HCT116 (cell line): ENCODE results near the gene RCBTB2. TPM values are rescaled to one million over a fixed set of nuclear protein-coding genes. Genes with fewer than 3 reads are reported as not detected.

Experiments
- ATAC-seq: fragments of 200-7000 bp; cut with Tn5 transposase; 2 replicates; pipeline ENCODE4 v1.9.1; 2020; ENCODE audit warnings: mild to moderate bottlenecking, moderate library complexity
- BruUV-seq: library from RNA; stranded (reverse); fragments of 400-500 nt; replicated peaks from 2 replicates; lab custom pipeline; 2021; lab: Mats Ljungman, UMichigan
- CTCF ChIA-PET: fragments of 300-600 bp; sonication (Branson Sonifier 250); formaldehyde crosslinking; loops from one replicate; lab custom pipeline; 2021; ENCODE audit warnings: antibody characterized with exemption; lab: Charles Lee
- POLR2A ChIA-PET: fragments of 300-600, 350-600 bp; sonication (Branson Sonifier 250); formaldehyde crosslinking; loops from one replicate; lab custom pipeline; 2021; ENCODE audit warnings: antibody characterized with exemption; lab: Charles Lee
- RAD21 ChIA-PET, 2 experiments: fragments of 300-600 bp; sonication (Branson Sonifier 250); formaldehyde crosslinking; loops; one replicate each; lab custom pipeline; 2023; ENCODE audit warnings: low total read pairs in 2 of 2; ENCODE audit not compliant: uncharacterized antibody in 2 of 2, unreplicated experiment in 2 of 2, low non-redundant PET in 1 of 2; lab: Charles Lee
- DNase-seq: peaks from one replicate; pipeline ENCODE4 v3.0.0-alpha.2; 2010; ENCODE audit warnings: low read depth, low spot score
- H2AFZ ChIP-seq: fragments of 200-600 bp; shearing (Covaris generic), sonication (generic); 2 replicates; pipeline ENCODE4 v1.6.1; 2017; ENCODE audit warnings: low read depth, mixed run types, mixed read lengths, antibody characterized with exemption, low read length; ENCODE audit not compliant: poor library complexity, severe bottlenecking
- H3K27ac ChIP-seq: 2 replicates; pipeline ENCODE4 v1.5.1; 2012; ENCODE audit warnings: low read depth, low read length
- H3K27me3 ChIP-seq: fragments of 200-600 bp; sonication (generic); 2 replicates; pipeline ENCODE4 v1.6.1; 2016; ENCODE audit warnings: mixed run types, low read length, mixed read lengths; ENCODE audit not compliant: insufficient read depth
- H3K36me3 ChIP-seq, 2 experiments: fragments of 200-500 bp in 1 of 2; fragments of 200-600 bp in 1 of 2; sonication (Bioruptor generic) in 1 of 2; sonication (generic) in 1 of 2; 2 replicates each; pipeline versions ENCODE4 v1.5.1 to v1.6.1; 2014 to 2016; ENCODE audit warnings: low read length in 2 of 2, inconsistent platforms in 1 of 2, mixed read lengths in 1 of 2, mixed run types in 1 of 2; ENCODE audit not compliant: insufficient read depth in 2 of 2, control insufficient read depth in 1 of 2
- H3K4me1 ChIP-seq, 2 experiments: fragments of 200-600 bp in 1 of 2; sonication (generic) in 1 of 2; 2 replicates each; pipeline versions ENCODE4 v1.5.1 to v1.6.1; 2012 to 2017; ENCODE audit warnings: low read length in 2 of 2, inconsistent platforms in 1 of 2, mild to moderate bottlenecking in 1 of 2, mixed read lengths in 1 of 2, mixed run types in 1 of 2, moderate library complexity in 1 of 2; ENCODE audit not compliant: insufficient read depth in 2 of 2, control insufficient read depth in 1 of 2
- H3K4me2 ChIP-seq: fragments of 200-600 bp; sonication (generic); 2 replicates; pipeline ENCODE4 v1.6.1; 2017; ENCODE audit warnings: mixed run types, low read length, mixed read lengths
- H3K4me3 ChIP-seq, 2 experiments: fragments of 200-600 bp in 1 of 2; sonication (generic) in 1 of 2; replicated peaks in 1 of 2; 2 replicates each; pipeline ENCODE4 v1.5.1; 2011 to 2016; ENCODE audit warnings: low read length in 2 of 2, control low read depth in 1 of 2, low read depth in 1 of 2, mild to moderate bottlenecking in 1 of 2, mixed read lengths in 1 of 2, mixed run types in 1 of 2
- H3K79me2 ChIP-seq: fragments of 200-600 bp; sonication (generic); 2 replicates; pipeline ENCODE4 v1.6.1; 2017; ENCODE audit warnings: mild to moderate bottlenecking, mixed run types, low read length, moderate library complexity, mixed read lengths; ENCODE audit not compliant: insufficient read depth
- H3K9ac ChIP-seq: fragments of 200-600 bp; sonication (generic); 2 replicates; pipeline ENCODE4 v1.6.1; 2016; ENCODE audit warnings: low read length, mixed read lengths
- H3K9me2 ChIP-seq: fragments of 200-600 bp; sonication (generic), shearing (Covaris generic); 2 replicates; pipeline ENCODE4 v1.6.1; 2017; ENCODE audit warnings: mixed run types, mild to moderate bottlenecking, moderate library complexity; ENCODE audit not compliant: insufficient read depth
- H3K9me3 ChIP-seq, 2 experiments: fragments of 200-500 bp in 1 of 2; fragments of 200-600 bp in 1 of 2; sonication (Bioruptor generic) in 1 of 2; sonication (generic) in 1 of 2; 2 replicates each; pipeline ENCODE4 v1.6.1; 2014 to 2017; ENCODE audit warnings: low read length in 2 of 2, mixed read lengths in 2 of 2, inconsistent platforms in 1 of 2, low read depth in 1 of 2, mild to moderate bottlenecking in 1 of 2, mixed run types in 1 of 2, moderate library complexity in 1 of 2; ENCODE audit not compliant: control insufficient read depth in 1 of 2, insufficient read depth in 1 of 2
- H4K20me1 ChIP-seq: fragments of 200-600 bp; sonication (generic), shearing (Covaris generic); 2 replicates; pipeline ENCODE4 v1.6.1; 2017; ENCODE audit warnings: mixed run types, mild to moderate bottlenecking, moderate library complexity; ENCODE audit not compliant: insufficient read depth
- CBX3 ChIP-seq: IDR thresholded peaks from 2 replicates; pipeline ENCODE4 v1.6.1; 2012; ENCODE audit warnings: low read depth
- CEBPB ChIP-seq: IDR thresholded peaks from 2 replicates; pipeline ENCODE4 v1.6.1; 2012; ENCODE audit warnings: low read depth
- EGR1 ChIP-seq: IDR thresholded peaks from 2 replicates; pipeline ENCODE4 v1.6.1; 2012; ENCODE audit warnings: low read depth
- ELF1 ChIP-seq: IDR thresholded peaks from 2 replicates; pipeline ENCODE4 v1.6.1; 2012; ENCODE audit warnings: low read depth, borderline replicate concordance
- EZH2 ChIP-seq: fragments of 200-600 bp; sonication (generic); IDR thresholded peaks from 2 replicates; pipeline ENCODE4 v1.6.1; 2017; ENCODE audit warnings: antibody characterized with exemption, mixed run types
- EZH2phosphoT487 ChIP-seq: fragments of 200-600 bp; IDR thresholded peaks from 2 replicates; pipeline ENCODE4 v1.6.1; 2018; ENCODE audit warnings: antibody characterized with exemption, borderline replicate concordance
- FOSL1 ChIP-seq: IDR thresholded peaks from 2 replicates; pipeline ENCODE4 v1.6.1; 2012; ENCODE audit warnings: low read depth
- JUND ChIP-seq: IDR thresholded peaks from 2 replicates; pipeline ENCODE4 v1.6.1; 2012
- POLR2AphosphoS5 ChIP-seq: IDR thresholded peaks from 2 replicates; pipeline ENCODE4 v1.6.1; 2011; ENCODE audit warnings: mild to moderate bottlenecking, low read depth, low read length, moderate library complexity
- REST ChIP-seq: IDR thresholded peaks from 2 replicates; pipeline ENCODE4 v1.6.1; 2012; ENCODE audit warnings: low read depth
- SP1 ChIP-seq: IDR thresholded peaks from 2 replicates; pipeline ENCODE4 v1.6.1; 2012; ENCODE audit warnings: low read depth
- TCF7L2 ChIP-seq: IDR thresholded peaks from 2 replicates; pipeline ENCODE4 v1.7.0; 2011; ENCODE audit warnings: borderline replicate concordance, inconsistent platforms; ENCODE audit not compliant: insufficient read depth, insufficient read length; ENCODE audit errors: extremely low read depth
- YY1 ChIP-seq: IDR thresholded peaks from 2 replicates; pipeline ENCODE4 v1.6.1; 2011; ENCODE audit warnings: low read length, low read depth, moderate library complexity, mild to moderate bottlenecking; ENCODE audit not compliant: insufficient replicate concordance; ENCODE audit errors: extremely low read depth
- ZFX ChIP-seq: fragments of 450-650 bp; IDR thresholded peaks from 2 replicates; pipeline ENCODE4 v1.6.1; 2017
- ZNF274 ChIP-seq: fragments of 200-500 bp; sonication (Bioruptor generic); IDR thresholded peaks from 2 replicates; pipeline ENCODE4 v1.6.1; 2014; ENCODE audit warnings: mild to moderate bottlenecking, low read depth, low read length, inconsistent platforms
- intact Hi-C: fragments of 100-400 bp; cut with micrococcal nuclease; formaldehyde crosslinking; loops from 2 replicates; pipeline ENCODE4 v1.10.0; 2022
- total RNA-seq: library from RNA; stranded (reverse); gene quantifications from one replicate; pipeline ENCODE4 v1.2.1, GENCODE V29; 2021; ENCODE audit not compliant: unreplicated experiment
- TF ChIP-seq, protein P1 (sequence below), 3 experiments: fragments of 200-600 bp in 1 of 3; sonication (generic) in 1 of 3; IDR thresholded peaks in 2 of 3; conservative IDR thresholded peaks in 1 of 3; 2 replicates each; pipeline ENCODE4 v1.5.1; 2012 to 2017; ENCODE audit warnings: low read depth in 2 of 3, low read length in 2 of 3, antibody characterized with exemption in 1 of 3, borderline replicate concordance in 1 of 3, control low read depth in 1 of 3, mild to moderate bottlenecking in 1 of 3, mixed read lengths in 1 of 3, mixed run types in 1 of 3, moderate library complexity in 1 of 3; ENCODE audit not compliant: insufficient read depth in 1 of 3
- TF ChIP-seq, protein P2 (sequence below): IDR thresholded peaks from 2 replicates; pipeline ENCODE4 v1.6.1; 2012

Gene RCBTB2
- total RNA-seq, 1 experiment from 2014 or later, result 1.3 TPM

DNA sequence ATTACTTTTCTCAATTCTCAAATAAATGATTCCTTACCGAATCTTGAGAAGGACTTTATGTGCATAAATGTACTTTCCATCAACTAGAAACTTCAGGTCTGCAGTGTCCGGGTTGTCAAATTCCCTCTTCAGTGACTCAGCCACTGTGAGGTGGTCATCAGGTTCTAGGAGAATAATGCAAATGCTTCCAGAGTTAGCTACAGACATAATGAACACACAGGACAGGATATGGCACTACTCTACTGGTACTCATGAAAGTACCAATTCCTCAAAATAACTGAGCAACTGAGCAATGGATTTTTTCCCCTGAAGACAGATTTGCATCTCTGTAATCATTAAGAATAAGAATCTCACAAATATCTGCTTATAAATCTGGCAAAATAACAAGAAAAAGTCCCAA is 31.2 kb downstream of the RCBTB2 start:
- no peak overlapping the region for H2AFZ ChIP-seq
- no peaks in the 10 kb centered on the region for H3K9me2 ChIP-seq
- H3K4me1 ChIP-seq, result no peaks in the 10 kb centered on the region
- intact Hi-C loops, result no loop called here
- ChIA-PET RAD21 (no interaction called here), CTCF (no interaction called here), POLR2A (no interaction called here)
- no peaks in the 10 kb centered on the region for H3K9me3 ChIP-seq
- H3K4me2 ChIP-seq, result no peak overlapping the region
- no peak for TF ChIP-seq CBX3
- no peak for TF ChIP-seq EZH2phosphoT487
- DNase-seq, result no peak
- ATAC-seq, result no peak
- no peaks in the 10 kb centered on the region for H3K79me2 ChIP-seq
- H4K20me1 ChIP-seq, result no peaks in the 10 kb centered on the region
- H3K27ac ChIP-seq, result no peak overlapping the region
- H3K4me3 ChIP-seq, result no peak overlapping the region
- H3K36me3 ChIP-seq, result no peaks in the 10 kb centered on the region
- no peak overlapping the region for H3K9ac ChIP-seq
- no TSS peak for BruUV-seq
- H3K27me3 ChIP-seq, result no peaks in the 10 kb centered on the region

DNA sequence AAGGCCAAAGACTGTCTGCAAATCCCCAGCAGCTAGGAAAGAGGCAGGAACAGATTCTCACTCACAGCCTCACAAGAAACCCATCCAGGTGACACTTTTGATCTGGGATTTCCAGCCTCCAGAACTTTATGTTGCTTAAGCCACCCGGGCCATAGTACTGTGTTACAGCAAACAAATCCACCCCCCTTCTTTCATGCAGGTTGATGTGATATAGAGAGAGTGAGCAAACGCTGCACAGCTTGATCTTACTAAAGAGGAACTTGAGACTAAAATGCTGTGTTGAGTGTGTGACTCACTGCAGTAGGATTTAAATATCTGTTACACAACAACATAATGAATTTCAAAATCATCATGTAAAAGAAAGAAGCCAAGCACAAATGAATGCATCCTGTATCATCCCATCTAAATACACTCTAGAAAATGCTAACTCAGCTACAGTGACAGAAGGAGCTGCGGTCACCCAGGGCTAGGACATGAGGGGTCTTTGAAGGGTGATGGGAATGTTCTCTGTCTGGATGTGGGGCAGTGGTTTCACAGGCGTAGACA is 32.2 kb downstream of the RCBTB2 start:
- Histone ChIP-seq H3K4me2 (no peak overlapping the region), H3K27me3 (no peaks in the 10 kb centered on the region), H3K4me1 (no peaks in the 10 kb centered on the region), H2AFZ (no peak overlapping the region), H3K9me3 (no peaks in the 10 kb centered on the region), H4K20me1 (no peaks in the 10 kb centered on the region), H3K79me2 (no peaks in the 10 kb centered on the region), H3K4me3 (no peak overlapping the region), H3K27ac (no peak overlapping the region), H3K9ac (no peak overlapping the region), H3K36me3 (no peaks in the 10 kb centered on the region), H3K9me2 (no peaks in the 10 kb centered on the region)
- intact Hi-C loops, result no loop called here
- ChIA-PET RAD21 (no interaction called here), POLR2A (no interaction called here), CTCF (no interaction called here)
- BruUV-seq, result no TSS peak
- no peak for ATAC-seq
- DNase-seq, result no peak
- TF ChIP-seq EGR1, result no peak
- no peak for TF ChIP-seq ELF1
- TF ChIP-seq, protein P1, sequence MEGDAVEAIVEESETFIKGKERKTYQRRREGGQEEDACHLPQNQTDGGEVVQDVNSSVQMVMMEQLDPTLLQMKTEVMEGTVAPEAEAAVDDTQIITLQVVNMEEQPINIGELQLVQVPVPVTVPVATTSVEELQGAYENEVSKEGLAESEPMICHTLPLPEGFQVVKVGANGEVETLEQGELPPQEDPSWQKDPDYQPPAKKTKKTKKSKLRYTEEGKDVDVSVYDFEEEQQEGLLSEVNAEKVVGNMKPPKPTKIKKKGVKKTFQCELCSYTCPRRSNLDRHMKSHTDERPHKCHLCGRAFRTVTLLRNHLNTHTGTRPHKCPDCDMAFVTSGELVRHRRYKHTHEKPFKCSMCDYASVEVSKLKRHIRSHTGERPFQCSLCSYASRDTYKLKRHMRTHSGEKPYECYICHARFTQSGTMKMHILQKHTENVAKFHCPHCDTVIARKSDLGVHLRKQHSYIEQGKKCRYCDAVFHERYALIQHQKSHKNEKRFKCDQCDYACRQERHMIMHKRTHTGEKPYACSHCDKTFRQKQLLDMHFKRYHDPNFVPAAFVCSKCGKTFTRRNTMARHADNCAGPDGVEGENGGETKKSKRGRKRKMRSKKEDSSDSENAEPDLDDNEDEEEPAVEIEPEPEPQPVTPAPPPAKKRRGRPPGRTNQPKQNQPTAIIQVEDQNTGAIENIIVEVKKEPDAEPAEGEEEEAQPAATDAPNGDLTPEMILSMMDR (IDR thresholded peaks at IDR 0.05 in 2 of 3, conservative IDR thresholded peaks at IDR 0.05 in 1 of 3; ENCODE audit: borderline replicate concordance in 1 of 3, insufficient read depth in 1 of 3, low read depth in 2 of 3, low read length in 2 of 3), result no peak
- TF ChIP-seq FOSL1, result no peak
- TF ChIP-seq EZH2, result no peak
- no peak for TF ChIP-seq REST
- TF ChIP-seq YY1, result no peak
- no peak for TF ChIP-seq JUND
- TF ChIP-seq POLR2AphosphoS5, result no peak
- no peak for TF ChIP-seq TCF7L2
- TF ChIP-seq, protein P2, sequence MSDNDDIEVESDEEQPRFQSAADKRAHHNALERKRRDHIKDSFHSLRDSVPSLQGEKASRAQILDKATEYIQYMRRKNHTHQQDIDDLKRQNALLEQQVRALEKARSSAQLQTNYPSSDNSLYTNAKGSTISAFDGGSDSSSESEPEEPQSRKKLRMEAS, result no peak
- TF ChIP-seq ZNF274, result no peak
- TF ChIP-seq SP1, result no peak
- TF ChIP-seq ZFX, result no peak
- no peak for TF ChIP-seq CEBPB
